GM19395 (cell line): Measurements from ENCODE around the gene STK32C.

Experiments used
- ATAC-seq: cut with Tn5 transposase; IDR thresholded peaks from one replicate; pipeline ENCODE4 v1.9.1; 2021; ENCODE audit warnings: mild to moderate bottlenecking, moderate library complexity; ENCODE audit not compliant: unreplicated experiment

STK32C gene

DNA sequence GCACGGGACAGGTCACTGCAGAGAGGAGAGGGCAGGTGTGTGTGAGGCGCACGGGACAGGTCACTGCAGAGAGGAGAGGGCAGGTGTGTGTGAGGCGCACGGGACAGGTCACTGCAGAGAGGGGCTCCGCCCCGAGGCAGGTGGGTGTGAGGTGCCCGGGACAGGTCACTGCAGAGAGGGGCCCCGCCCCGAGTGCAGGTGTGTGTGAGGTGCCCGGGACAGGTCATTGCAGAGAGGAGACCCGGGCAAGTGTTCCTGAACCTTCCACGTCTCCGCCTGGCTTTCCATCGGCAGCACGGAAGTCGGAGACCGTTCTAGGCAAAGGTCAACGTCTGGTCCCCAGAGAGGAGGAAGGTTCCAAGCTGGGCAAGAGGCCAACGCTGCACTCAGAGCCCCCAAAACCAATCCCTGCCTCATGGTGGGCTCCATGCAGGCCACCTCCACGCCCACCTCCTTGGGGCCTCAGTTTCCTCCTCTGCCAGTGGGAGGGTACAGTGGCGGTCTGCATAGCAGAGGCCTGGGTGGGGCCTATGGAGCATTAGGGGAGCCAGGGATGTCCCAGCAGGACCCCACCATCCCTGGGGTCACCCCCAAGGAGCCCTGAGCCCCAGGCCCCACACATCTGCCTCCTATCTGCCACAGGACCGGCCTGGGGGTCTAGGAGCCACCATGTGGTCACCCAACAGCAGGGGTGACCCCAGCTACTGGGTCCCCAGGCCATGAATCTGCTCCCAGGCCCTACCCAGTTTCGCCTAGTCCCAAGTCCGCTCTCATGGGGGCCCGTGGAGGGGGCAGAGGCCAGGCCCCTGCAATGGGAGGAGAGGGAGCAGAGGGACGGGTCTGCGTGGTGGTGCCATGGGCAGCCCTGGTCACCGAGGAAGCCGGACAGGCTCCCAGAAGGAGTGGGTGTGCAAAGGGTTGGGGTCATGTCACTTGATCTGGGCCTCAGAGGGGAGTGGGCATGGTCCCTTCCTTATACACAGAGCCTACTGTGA lies 57.0 kb downstream of the STK32C start:
- no peak for ATAC-seq

DNA sequence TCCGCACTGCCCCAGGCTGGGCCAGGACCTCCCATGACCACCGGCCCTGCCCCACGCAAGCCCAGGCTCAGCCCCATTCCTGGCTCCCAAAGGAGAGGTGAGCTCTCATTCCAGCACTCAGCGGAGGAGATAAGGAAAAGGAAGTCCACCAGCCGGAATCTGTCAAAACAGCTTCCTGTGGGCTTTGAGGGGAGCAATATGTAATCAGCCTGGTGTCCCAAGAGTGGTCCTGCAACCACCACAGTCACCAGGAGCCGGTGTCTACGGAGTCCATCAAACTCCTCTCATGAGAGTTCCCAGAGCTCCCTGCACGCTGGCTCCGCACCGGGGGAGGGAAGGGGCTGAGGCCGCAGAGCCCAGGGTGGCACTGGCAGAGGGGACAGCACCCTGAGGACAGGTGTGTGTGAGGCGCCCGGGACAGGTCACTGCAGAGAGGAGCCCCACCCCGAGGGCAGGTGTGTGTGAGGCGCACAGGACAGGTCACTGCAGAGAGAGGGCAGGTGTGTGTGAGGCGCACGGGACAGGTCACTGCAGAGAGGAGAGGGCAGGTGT lies 57.9 kb downstream of the STK32C start:
- ATAC-seq: no peak

GRCh38 chr10:132249226-132249724 lies 58.5 kb downstream of the STK32C start:
- no peak for ATAC-seq

- no peak for ATAC-seq
These were observed 59.1 kb downstream of the STK32C start for GRCh38 chr10:132248455-132249225.

DNA sequence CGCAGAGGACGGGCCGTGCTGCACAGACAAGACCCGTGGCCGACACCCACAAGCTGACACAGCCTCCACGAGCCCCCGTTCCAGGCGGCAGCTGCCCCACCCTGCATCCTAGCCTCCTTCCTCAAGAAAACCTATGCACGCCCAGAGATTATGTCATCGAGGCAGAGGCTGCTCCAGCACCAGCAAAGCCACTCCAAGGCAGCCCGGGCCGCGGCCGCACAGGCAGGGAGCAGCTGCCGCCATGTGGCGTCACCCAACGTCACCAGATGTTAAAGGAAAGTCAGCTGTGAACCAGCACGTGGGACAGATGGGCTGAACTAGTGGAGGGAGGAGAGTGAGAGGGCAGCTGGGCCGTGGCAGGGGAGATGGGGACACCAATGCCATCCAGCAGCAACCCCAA lies 59.8 kb downstream of the STK32C start:
- ATAC-seq: no peak

DNA sequence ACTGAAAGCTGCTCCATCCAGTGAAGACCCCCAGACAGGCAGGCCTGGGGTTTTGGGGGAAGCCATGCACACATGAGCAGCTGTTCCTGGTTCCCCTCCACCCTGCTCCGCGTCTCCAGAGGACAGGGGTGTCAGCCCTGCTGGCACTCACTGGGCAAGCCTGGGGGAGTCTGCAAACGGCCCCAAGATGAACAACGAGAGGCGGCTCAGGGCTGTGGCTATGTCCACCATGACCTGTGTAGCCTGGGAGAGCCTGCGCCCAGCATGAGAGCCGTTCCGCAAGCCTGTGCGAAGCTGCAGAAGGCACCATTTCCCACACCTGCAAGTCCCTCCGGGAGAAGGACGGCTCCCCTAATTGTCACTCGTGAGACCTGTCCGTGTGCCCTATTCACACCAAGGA lies 61.5 kb downstream of the STK32C start:
- no peak for ATAC-seq

- no peak for ATAC-seq
These were observed 62.7 kb downstream of the STK32C start for GRCh38 chr10:132245056-132245455.

DNA sequence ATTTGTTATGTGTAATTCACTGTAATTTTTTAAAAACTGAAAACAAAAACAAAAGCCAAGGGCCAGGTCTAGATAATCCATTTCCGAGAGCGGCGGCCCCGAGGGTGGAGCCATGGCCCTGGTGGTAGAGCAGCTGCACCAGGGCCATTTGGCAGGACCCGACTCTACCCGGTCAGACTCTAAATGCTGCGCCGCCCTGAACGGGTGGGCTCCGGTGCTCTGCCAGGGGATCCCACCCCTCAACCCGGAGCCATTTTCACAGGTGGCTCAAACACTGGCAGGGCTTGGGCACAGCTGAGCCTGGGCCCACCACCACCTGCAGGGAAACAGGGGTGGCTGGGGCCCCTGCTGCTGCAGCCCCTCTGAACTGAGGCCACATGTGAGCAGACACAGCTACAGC lies 64.1 kb downstream of the STK32C start:
- no peak for ATAC-seq

GRCh38 chr10:132243141-132243540 lies 64.6 kb downstream of the STK32C start:
- ATAC-seq: no peak

DNA sequence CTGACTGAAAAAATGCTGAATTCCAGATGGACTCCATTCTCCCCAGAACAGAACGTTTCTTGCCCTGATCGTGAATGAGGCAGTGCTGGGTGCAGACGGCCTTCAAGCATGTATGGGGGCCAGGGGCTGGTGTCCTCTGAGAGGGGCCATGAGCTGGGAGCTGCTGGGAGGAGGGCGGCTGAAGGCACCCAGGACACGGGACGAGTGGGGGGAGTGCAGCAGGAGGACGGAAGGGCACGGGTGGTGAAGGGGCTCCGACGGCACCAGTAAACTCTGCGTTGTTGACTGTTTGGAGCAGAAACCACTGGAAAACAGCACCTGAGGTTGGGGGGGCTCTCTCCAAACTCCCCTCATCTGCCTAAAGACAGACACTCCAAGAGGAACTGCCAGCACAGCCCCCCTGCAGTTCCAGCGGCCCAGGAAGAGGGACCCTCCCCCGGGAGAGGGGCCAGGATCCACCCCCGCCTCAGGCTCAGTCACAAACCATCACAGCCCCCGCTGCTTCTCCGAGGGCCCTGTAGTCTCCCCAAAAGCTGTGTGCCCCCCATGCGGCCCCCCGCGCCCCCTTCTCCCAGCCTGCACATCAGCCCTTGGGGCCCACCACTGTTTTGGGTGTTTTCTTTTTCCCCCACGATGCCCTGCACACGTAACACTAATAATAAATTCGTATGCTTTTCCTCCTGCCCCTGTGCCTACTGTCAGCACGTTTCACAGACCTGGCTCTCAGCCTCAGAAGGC lies 65.5 kb downstream of the STK32C start:
- ATAC-seq: no peak

DNA sequence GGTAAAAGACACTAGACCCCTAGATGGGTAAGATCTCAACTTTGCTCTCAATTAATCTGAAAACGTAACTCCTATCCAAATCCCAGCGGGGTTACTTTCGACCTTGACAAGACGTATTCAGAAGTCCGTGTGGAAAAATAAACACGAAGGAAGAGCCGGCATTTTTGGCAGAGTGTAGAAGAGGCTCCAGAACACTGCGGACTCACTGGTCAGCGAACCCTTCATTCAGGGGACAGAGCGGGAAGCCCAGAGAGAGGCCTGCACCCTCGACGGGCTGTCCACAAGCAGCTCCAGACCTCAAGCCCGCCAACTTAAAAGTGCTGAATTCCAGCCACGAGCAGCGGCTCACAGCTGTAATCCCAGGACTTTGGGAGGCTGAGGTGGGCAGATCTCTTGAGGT lies 66.3 kb downstream of the STK32C start:
- ATAC-seq: no peak

GRCh38 chr10:132241086-132241485 lies 66.7 kb downstream of the STK32C start:
- no peak for ATAC-seq

DNA sequence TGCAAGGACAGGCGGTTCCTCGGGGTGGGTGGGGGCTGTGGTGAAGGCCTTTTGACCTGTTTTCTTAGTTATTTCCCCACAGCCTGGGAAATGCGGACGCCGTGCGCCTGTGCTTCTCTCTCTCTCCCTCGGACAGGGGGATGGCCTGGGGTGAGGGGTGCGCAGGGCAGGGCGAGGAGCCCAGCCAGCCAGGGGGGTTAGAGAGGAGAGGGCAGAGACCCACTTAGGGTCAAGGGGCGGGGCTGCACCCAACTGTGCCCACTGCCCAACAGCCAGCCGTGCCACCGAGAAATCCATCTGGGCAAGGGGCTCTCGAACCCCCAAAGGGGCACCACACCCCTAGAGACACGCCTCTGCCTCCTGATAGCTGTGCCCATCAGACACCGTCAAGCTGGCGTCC lies 67.2 kb downstream of the STK32C start:
- no peak for ATAC-seq

DNA sequence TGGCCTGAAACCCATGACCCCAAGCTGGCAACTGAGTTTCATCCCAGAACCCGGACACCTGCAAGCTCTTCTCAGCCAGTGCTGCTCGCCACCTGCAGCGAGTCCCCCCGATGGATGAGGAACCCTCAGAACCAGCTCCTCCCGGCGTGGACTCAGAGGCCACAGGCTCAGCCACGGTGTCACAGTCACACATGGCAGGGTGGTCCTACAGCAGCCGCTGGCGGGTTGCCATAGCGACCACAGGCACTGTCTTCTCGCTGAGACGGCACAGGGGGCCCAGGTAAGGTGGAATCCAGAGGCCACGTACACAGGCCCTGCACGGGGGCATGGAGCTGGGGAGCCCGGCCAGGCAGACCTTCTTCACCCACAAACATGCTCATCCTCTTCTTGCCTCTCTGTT lies 67.6 kb downstream of the STK32C start:
- no peak for ATAC-seq

- ATAC-seq: no peak
These were observed 68.4 kb downstream of the STK32C start for GRCh38 chr10:132239126-132240031.

DNA sequence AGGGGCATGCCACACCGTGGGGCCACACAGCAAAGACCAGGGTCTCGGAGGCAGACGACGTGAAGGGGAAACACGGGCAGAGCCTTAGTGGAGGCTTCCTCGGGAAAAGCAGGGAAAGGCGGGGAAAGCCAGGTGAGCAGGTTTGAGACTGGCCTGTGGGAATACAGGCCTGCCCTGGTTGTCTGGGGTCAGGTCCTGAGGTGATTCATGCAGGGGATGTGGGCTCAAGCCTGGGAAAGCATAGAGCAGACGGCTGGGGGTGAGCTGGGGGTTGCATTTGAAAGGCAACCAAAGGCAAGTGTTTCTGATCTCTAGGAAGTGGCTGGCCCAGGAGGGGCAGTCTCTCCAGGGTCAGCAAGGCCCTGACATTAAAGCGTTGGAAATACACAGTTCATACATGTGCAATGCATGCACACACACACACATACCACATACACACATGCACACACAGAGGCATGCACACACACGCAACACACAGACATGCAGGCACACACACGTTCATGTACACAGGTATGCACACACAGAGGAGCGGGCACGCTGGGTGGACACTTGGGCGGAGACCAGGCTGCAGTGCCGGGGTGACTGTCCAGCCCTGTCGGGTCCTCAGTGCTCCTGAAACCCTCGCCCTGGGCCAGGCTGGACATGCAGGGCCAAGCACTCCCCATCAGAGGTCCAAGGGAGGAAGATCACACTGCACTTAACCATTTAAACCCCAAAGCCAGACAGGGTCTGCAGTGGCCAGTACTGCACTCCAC lies 69.2 kb downstream of the STK32C start:
- ATAC-seq: no peak

DNA sequence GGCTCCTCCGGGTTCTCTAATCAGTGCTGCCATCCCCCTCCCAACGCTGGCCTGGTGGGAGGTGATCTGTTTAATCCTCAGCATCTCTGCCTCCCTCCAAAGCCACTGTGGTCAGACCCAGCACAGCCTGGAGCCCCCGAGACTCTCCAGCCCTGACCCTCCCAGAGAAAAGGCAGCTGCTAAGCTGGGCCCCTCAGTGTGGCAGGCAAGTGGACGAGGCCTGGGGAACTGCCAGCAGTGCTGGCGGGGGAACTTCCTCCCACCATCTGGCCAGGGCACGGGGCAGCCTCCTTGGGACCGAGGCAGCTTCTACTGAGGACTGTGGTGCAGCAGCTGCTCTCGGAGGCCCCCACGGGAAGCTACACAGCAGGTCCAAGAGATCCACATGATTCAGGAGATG lies 69.9 kb downstream of the STK32C start:
- ATAC-seq: no peak

DNA sequence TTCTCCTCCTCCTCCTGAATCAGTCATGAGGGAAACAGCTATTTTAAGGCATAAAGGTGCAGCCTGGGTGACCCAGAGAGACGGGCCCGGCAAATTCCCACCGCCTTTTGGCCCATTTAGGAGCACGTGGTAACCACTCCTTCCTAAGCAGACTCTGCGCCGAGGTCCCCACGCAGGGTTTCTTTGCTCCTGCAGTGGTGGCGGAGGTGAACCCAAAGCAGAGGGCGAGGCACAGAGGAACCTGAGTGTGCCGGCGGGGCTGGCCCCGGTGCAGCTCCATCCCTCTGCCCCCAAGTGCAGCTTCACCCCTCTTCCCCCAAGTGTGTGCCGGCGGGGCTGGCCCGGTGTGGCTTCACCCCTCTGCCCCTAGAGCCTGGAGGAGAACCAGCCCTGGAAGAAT lies 70.4 kb downstream of the STK32C start:
- no peak for ATAC-seq

- no peak for ATAC-seq
These were observed 70.9 kb downstream of the STK32C start for GRCh38 chr10:132236881-132237280.
